Left ventricle myocardium inferior (tissue), 1 donor: ENCODE data around the gene ADCY5. TPM values are rescaled to one million over a fixed set of nuclear protein-coding genes. Genes with fewer than 3 reads are reported as not detected.

Experiments used
- DNase-seq: peaks from one replicate; pipeline ENCODE4 v3.0.0-alpha.2; 2020
- H3K27ac ChIP-seq: fragments of 200-600 bp; replicated peaks from 2 replicates; pipeline ENCODE4 v1.8.0; 2021
- H3K27me3 ChIP-seq: fragments of 200-600 bp; 2 replicates; pipeline ENCODE4 v1.8.0; 2021; ENCODE audit warnings: low read depth
- H3K36me3 ChIP-seq: fragments of 200-600 bp; 2 replicates; pipeline ENCODE4 v1.8.0; 2021
- H3K4me1 ChIP-seq: fragments of 200-600 bp; 2 replicates; pipeline ENCODE4 v1.8.0; 2021
- H3K4me3 ChIP-seq: fragments of 200-600 bp; 2 replicates; pipeline ENCODE4 v1.8.0; 2021; ENCODE audit warnings: mild to moderate bottlenecking, moderate library complexity
- H3K9me3 ChIP-seq: fragments of 200-600 bp; replicated peaks from 2 replicates; pipeline ENCODE4 v1.8.0; 2021
- intact Hi-C: fragments of 100-400 bp; cut with micrococcal nuclease; formaldehyde crosslinking; loops from one replicate; pipeline ENCODE4 v1.11.0; 2022
- total RNA-seq: library from RNA; stranded (reverse); fragmentation: NEBNext Ultra II Directional; extraction: Animal tissue kit (Norgen Biotek cat#: 25700); gene quantifications from one replicate; pipeline ENCODE4 v1.2.1, GENCODE V29; 2021
- TF ChIP-seq, protein P1 (sequence below): fragments of 200-600 bp; IDR thresholded peaks from 2 replicates; pipeline ENCODE4 v1.8.0; 2021; ENCODE audit warnings: antibody characterized with exemption, mild to moderate bottlenecking, borderline replicate concordance
- donor health status: DM: no; HTN: yes; CAD: no; lungs with severe emphysema.

Gene ADCY5
- total RNA-seq, 1 donor from 2014 or later = 249 TPM

GRCh38 chr3:123388042-123388441, 60.8 kb downstream of the ADCY5 start:
- no peak for DNase-seq
- Histone ChIP-seq H3K27ac (peak overlapping the region; percentile 89), H3K4me1 (peaks cover 100% of the 10 kb centered on the region), H3K9me3 (no peaks in the 10 kb centered on the region), H3K36me3 (no peaks in the 10 kb centered on the region), H3K27me3 (no peaks in the 10 kb centered on the region), H3K4me3 (peak overlapping the region; percentile 19)
- TF ChIP-seq, protein P1, sequence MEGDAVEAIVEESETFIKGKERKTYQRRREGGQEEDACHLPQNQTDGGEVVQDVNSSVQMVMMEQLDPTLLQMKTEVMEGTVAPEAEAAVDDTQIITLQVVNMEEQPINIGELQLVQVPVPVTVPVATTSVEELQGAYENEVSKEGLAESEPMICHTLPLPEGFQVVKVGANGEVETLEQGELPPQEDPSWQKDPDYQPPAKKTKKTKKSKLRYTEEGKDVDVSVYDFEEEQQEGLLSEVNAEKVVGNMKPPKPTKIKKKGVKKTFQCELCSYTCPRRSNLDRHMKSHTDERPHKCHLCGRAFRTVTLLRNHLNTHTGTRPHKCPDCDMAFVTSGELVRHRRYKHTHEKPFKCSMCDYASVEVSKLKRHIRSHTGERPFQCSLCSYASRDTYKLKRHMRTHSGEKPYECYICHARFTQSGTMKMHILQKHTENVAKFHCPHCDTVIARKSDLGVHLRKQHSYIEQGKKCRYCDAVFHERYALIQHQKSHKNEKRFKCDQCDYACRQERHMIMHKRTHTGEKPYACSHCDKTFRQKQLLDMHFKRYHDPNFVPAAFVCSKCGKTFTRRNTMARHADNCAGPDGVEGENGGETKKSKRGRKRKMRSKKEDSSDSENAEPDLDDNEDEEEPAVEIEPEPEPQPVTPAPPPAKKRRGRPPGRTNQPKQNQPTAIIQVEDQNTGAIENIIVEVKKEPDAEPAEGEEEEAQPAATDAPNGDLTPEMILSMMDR = no peak
- intact Hi-C loops = no loop called here

DNA sequence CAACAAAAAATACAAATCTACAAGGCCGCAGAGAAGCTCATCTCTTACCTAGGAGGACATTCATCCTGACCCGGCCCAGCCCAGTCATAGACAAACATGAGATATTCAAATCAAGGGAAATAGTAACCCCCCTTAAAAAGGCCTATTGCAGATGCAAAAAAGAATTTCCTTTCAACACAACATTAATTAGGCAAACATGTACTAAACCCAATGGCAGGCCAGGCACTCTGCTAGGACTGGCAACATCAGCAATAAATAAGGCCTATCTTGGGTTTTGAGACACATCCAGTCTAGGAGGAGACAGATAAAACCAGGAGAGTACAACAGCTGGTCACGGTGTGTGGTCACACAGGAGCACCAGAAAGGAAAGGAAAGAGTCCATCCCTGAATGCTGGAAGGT, 61.4 kb downstream of the ADCY5 start:
- H3K27me3 ChIP-seq = no peaks in the 10 kb centered on the region
- H3K4me1 ChIP-seq = peaks cover 100% of the 10 kb centered on the region
- intact Hi-C loops = no loop called here
- no peak for DNase-seq
- H3K36me3 ChIP-seq = no peaks in the 10 kb centered on the region
- TF ChIP-seq, protein P1 = no peak
- no peaks in the 10 kb centered on the region for H3K9me3 ChIP-seq
- peak overlapping the region; percentile 89 for H3K27ac ChIP-seq
- H3K4me3 ChIP-seq = peak overlapping the region; percentile 11

GRCh38 chr3:123386477-123387040, 62.3 kb downstream of the ADCY5 start:
- intact Hi-C loops = no loop called here
- no peak for DNase-seq
- Histone ChIP-seq H3K9me3 (no peaks in the 10 kb centered on the region), H3K27ac (peak overlapping the region; percentile 89), H3K36me3 (no peaks in the 10 kb centered on the region), H3K4me1 (peaks cover 100% of the 10 kb centered on the region), H3K4me3 (peak overlapping the region; percentile 55), H3K27me3 (no peaks in the 10 kb centered on the region)
- TF ChIP-seq, protein P1 = no peak

DNA sequence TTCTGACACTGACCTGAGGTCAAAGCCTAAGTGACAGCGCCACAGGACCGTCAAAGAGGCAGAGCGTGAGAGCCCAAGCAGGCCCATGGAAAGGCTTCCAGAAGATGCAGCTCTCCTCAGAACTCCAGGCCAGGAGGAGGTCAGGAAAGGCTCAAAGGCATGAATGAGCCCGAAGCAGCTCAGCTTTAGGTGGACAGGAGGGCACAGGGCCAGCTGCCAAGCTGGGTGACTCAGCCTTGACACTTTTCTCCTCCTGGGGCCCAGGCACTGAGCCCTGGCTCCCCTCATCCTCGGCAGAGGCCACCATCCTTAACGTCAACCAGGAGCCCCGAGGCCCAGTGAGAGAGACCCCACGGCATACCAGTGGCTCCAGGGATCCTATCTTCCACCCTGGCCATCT, 62.9 kb downstream of the ADCY5 start:
- peak; percentile 52 for DNase-seq

GRCh38 chr3:123385499-123385898, 63.4 kb downstream of the ADCY5 start:
- no peak for DNase-seq
- intact Hi-C loops = no loop called here
- H3K4me3 ChIP-seq = peak overlapping the region; percentile 55
- no peaks in the 10 kb centered on the region for H3K9me3 ChIP-seq
- TF ChIP-seq, protein P1 = no peak
- no peaks in the 10 kb centered on the region for H3K27me3 ChIP-seq
- H3K4me1 ChIP-seq = peaks cover 100% of the 10 kb centered on the region
- H3K36me3 ChIP-seq = no peaks in the 10 kb centered on the region
- H3K27ac ChIP-seq = peak overlapping the region; percentile 89

More for the DNA sequence above, 62.9 kb downstream of the ADCY5 start:
- Histone ChIP-seq H3K36me3 (no peaks in the 10 kb centered on the region), H3K27me3 (no peaks in the 10 kb centered on the region), H3K4me3 (peak overlapping the region; percentile 55), H3K4me1 (peaks cover 100% of the 10 kb centered on the region), H3K27ac (peak overlapping the region; percentile 89), H3K9me3 (no peaks in the 10 kb centered on the region)
- TF ChIP-seq, protein P1 = no peak
- intact Hi-C loops = no loop called here
